ENCODE measurements around the gene SLC38A8. TPM values are rescaled to one million over a fixed set of nuclear protein-coding genes. Genes with fewer than 3 reads are reported as not detected.

Gene SLC38A8
- total RNA-seq, 2 experiments from 2014 or later, result not detected

DNA sequence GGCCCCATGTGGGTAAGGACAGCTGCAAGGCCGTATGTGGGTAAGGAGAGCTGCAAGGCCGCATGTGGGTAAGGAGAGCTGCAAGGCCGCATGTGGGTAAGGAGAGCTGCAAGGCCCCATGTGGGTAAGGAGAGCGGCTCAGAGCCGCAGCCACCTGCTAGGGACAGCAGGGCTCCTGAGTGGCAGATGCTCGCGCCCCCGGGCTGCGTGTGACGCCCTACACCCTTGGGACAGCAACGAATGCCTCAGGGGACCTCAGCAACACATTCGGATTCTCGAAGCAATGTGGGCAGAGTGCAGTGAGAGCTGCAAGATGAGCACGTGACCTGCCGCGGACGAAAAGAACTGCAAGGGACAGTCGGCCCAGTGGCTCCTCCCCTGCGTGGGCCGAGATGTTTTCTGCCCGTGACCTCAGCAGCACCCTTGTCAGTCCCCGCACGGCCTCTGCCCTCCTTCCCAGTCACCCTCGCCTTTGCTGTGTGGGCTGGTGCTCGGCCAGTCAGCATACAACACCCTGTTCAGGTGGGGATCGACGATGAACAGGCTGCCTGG, 9.6 kb upstream of the SLC38A8 start:
- CTCF ChIA-PET (ENCODE audit: unreplicated experiment), result interaction anchor here (1.1 kb wide), 1 partner anchor 38 kb away, joined by 3 read pairs; no protein-coding TSS in a partner anchor
- POLR2A ChIA-PET, result interaction anchor here (1.1 kb wide), 1 partner anchor 16 kb away, joined by 3 read pairs; no protein-coding TSS in a partner anchor
- no peak for TF ChIP-seq EZH2phosphoT487 (IDR thresholded peaks at IDR 0.05; ENCODE audit: borderline replicate concordance, low read depth, low read length)
- TF ChIP-seq, protein P1, sequence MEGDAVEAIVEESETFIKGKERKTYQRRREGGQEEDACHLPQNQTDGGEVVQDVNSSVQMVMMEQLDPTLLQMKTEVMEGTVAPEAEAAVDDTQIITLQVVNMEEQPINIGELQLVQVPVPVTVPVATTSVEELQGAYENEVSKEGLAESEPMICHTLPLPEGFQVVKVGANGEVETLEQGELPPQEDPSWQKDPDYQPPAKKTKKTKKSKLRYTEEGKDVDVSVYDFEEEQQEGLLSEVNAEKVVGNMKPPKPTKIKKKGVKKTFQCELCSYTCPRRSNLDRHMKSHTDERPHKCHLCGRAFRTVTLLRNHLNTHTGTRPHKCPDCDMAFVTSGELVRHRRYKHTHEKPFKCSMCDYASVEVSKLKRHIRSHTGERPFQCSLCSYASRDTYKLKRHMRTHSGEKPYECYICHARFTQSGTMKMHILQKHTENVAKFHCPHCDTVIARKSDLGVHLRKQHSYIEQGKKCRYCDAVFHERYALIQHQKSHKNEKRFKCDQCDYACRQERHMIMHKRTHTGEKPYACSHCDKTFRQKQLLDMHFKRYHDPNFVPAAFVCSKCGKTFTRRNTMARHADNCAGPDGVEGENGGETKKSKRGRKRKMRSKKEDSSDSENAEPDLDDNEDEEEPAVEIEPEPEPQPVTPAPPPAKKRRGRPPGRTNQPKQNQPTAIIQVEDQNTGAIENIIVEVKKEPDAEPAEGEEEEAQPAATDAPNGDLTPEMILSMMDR (conservative IDR thresholded peaks at IDR 0.05; ENCODE audit: low read length), result no peak
- Histone ChIP-seq H3K9me2 (ENCODE audit: insufficient read depth, low read length) (no peaks in the 10 kb centered on the region), H3K27ac (ENCODE audit: low read depth, low read length, poor library complexity, severe bottlenecking) (no peak overlapping the region), H3K4me3 (ENCODE audit: low read depth, low read length, poor library complexity, severe bottlenecking) (no peak overlapping the region), H3K4me2 (ENCODE audit: low read length) (no peak overlapping the region), H3K4me1 (ENCODE audit: insufficient read depth, low read length, poor library complexity, severe bottlenecking) (no peaks in the 10 kb centered on the region), H3K36me3 (ENCODE audit: insufficient read depth, low read length) (peaks cover 48% of the 10 kb centered on the region), H4K20me1 (ENCODE audit: insufficient read depth, low read length) (no peaks in the 10 kb centered on the region), H3K9me3 (ENCODE audit: low read length) (no peaks in the 10 kb centered on the region), H2AFZ (ENCODE audit: low read length) (no peak overlapping the region), H3K79me2 (ENCODE audit: insufficient read depth, low read depth, low read length) (no peaks in the 10 kb centered on the region)
- intact Hi-C loops (cut with micrococcal nuclease; ENCODE audit: unreplicated experiment), result no loop called here
- DNase-seq (ENCODE audit: low spot score), result no peak
- BruUV-seq (replicated peaks), result no TSS peak

DNA sequence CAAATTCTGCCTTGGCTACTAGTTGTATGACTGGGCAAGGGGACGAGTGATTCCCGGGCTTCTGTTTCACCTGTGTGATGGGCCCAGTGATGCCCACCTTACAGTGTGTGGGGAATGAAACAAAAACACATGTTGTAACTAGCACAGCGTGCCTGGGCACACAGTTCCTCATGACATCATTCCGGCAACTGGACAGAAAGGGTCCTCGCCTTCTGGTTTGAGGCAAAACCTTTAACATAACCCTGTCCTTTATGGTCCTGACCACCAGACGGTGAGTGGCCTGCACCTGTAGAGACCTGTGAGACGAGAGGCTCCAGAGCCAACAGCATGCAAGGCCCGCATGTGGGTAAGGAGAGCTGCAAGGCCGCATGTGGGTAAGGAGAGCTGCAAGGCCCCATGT, 7.7 kb upstream of the SLC38A8 start:
- Histone ChIP-seq H3K4me1 (ENCODE audit: insufficient read depth, low read length, poor library complexity, severe bottlenecking) (no peaks in the 10 kb centered on the region), H2AFZ (ENCODE audit: low read length) (no peak overlapping the region), H3K36me3 (ENCODE audit: insufficient read depth, low read length) (peaks cover 34% of the 10 kb centered on the region), H3K27ac (ENCODE audit: low read depth, low read length, poor library complexity, severe bottlenecking) (no peak overlapping the region), H4K20me1 (ENCODE audit: insufficient read depth, low read length) (no peaks in the 10 kb centered on the region), H3K79me2 (ENCODE audit: insufficient read depth, low read depth, low read length) (no peaks in the 10 kb centered on the region), H3K4me2 (ENCODE audit: low read length) (no peak overlapping the region), H3K9me2 (ENCODE audit: insufficient read depth, low read length) (no peaks in the 10 kb centered on the region), H3K9me3 (ENCODE audit: low read length) (no peaks in the 10 kb centered on the region), H3K4me3 (ENCODE audit: low read depth, low read length, poor library complexity, severe bottlenecking) (no peak overlapping the region)
- intact Hi-C loops (cut with micrococcal nuclease; ENCODE audit: unreplicated experiment), result no loop called here
- POLR2A ChIA-PET, result no interaction called here
- TF ChIP-seq, protein P1 (conservative IDR thresholded peaks at IDR 0.05; ENCODE audit: low read length), result no peak
- no peak for TF ChIP-seq EZH2phosphoT487 (IDR thresholded peaks at IDR 0.05; ENCODE audit: borderline replicate concordance, low read depth, low read length)
- BruUV-seq (replicated peaks), result no TSS peak
- CTCF ChIA-PET (ENCODE audit: unreplicated experiment), result no interaction called here
- DNase-seq (ENCODE audit: low spot score), result no peak

DNA sequence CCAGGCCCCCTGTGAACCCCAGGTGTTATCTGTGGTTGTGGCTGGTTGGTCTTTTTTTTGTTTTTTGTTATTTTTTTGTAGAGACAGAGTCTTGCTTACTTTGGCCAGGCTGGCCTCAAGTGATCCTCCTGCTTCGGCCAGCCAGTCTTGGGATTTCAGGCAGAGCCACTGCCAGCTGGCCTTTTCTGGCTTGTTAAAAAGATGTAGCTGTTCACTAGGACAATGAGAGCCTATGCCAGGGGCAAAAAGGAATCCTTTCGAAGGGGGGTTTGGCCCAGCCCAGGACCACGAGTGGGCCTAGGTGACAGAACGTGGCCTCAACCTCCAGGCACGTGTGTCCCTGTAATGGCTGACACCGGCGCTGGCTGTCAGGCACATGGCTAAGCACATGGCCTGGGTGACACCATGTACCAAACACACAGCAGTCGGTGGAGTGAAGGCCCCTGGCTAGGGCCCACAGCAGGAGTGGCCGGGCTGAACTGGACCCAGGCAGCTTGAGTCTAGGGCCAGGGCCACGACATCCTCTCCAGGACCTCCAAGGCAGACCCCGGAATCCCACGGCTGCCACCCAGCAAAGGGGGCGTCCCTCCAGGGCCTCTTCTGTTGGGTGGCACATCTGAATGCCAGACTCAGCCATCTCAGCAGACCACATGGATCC, 6.9 kb upstream of the SLC38A8 start:
- DNase-seq (ENCODE audit: low spot score), result no peak
- Histone ChIP-seq H3K36me3 (ENCODE audit: insufficient read depth, low read length) (peaks cover 26% of the 10 kb centered on the region), H4K20me1 (ENCODE audit: insufficient read depth, low read length) (no peaks in the 10 kb centered on the region), H3K4me2 (ENCODE audit: low read length) (no peak overlapping the region), H3K27ac (ENCODE audit: low read depth, low read length, poor library complexity, severe bottlenecking) (no peak overlapping the region), H3K9me3 (ENCODE audit: low read length) (no peaks in the 10 kb centered on the region), H3K9me2 (ENCODE audit: insufficient read depth, low read length) (no peaks in the 10 kb centered on the region), H3K4me1 (ENCODE audit: insufficient read depth, low read length, poor library complexity, severe bottlenecking) (no peaks in the 10 kb centered on the region), H3K4me3 (ENCODE audit: low read depth, low read length, poor library complexity, severe bottlenecking) (no peak overlapping the region), H3K79me2 (ENCODE audit: insufficient read depth, low read depth, low read length) (no peaks in the 10 kb centered on the region), H2AFZ (ENCODE audit: low read length) (no peak overlapping the region)
- CTCF ChIA-PET (ENCODE audit: unreplicated experiment), result no interaction called here
- POLR2A ChIA-PET, result no interaction called here
- intact Hi-C loops (cut with micrococcal nuclease; ENCODE audit: unreplicated experiment), result no loop called here
- no TSS peak for BruUV-seq (replicated peaks)
- no peak for TF ChIP-seq EZH2phosphoT487 (IDR thresholded peaks at IDR 0.05; ENCODE audit: borderline replicate concordance, low read depth, low read length)
- TF ChIP-seq, protein P1 (conservative IDR thresholded peaks at IDR 0.05; ENCODE audit: low read length), result no peak

Data from OCI-LY7 (cell line).